Endothelial cell (in vitro differentiated cells): Measurements from ENCODE around the gene COTL1. TPM values are rescaled to one million over a fixed set of nuclear protein-coding genes. Genes with fewer than 3 reads are reported as not detected.
A peak's percentile ranks its signal among the peaks of the same experiment; 100 is the strongest.

ENCODE experiments used
- DNase-seq: peaks from one replicate; pipeline ENCODE4 v3.0.0; 2021; ENCODE audit warnings: low spot score
- H3K27ac Mint-ChIP-seq: one replicate; pipeline ENCODE4 v1.8.0; 2021; ENCODE audit warnings: mixed read lengths, inconsistent platforms; ENCODE audit not compliant: unreplicated experiment
- H3K27me3 Mint-ChIP-seq: one replicate; pipeline ENCODE4 v1.8.0; 2021; ENCODE audit warnings: mild to moderate bottlenecking, moderate library complexity, mixed read lengths, inconsistent platforms; ENCODE audit not compliant: unreplicated experiment
- H3K36me3 Mint-ChIP-seq: one replicate; pipeline ENCODE4 v1.8.0; 2021; ENCODE audit warnings: mild to moderate bottlenecking, low read depth, mixed read lengths, inconsistent platforms; ENCODE audit not compliant: unreplicated experiment
- H3K4me1 Mint-ChIP-seq: one replicate; pipeline ENCODE4 v1.8.0; 2021; ENCODE audit warnings: mild to moderate bottlenecking, mixed read lengths, inconsistent platforms; ENCODE audit not compliant: unreplicated experiment
- H3K4me3 Mint-ChIP-seq: one replicate; pipeline ENCODE4 v1.8.0; 2021; ENCODE audit warnings: mild to moderate bottlenecking, mixed read lengths, inconsistent platforms; ENCODE audit not compliant: unreplicated experiment
- H3K9me3 Mint-ChIP-seq: one replicate; pipeline ENCODE4 v1.8.0; 2021; ENCODE audit warnings: mixed read lengths, inconsistent platforms; ENCODE audit not compliant: unreplicated experiment
- total RNA-seq: library from RNA; stranded (reverse); fragmentation: NEBNext Ultra II Directional; extraction: Animal tissue kit (Norgen Biotek cat#: 25700); gene quantifications from one replicate; pipeline ENCODE4 v1.2.1, GENCODE V29; 2021; ENCODE audit not compliant: unreplicated experiment
- TF ChIP-seq, protein P1 (sequence below): fragments of 200-600 bp; sonication (generic); IDR thresholded peaks from one replicate; pipeline ENCODE4 v1.5.0; 2021; ENCODE audit warnings: antibody characterized with exemption; ENCODE audit not compliant: unreplicated experiment

The COTL1 gene
- total RNA-seq, 1 donor from 2014 or later = 87.3 TPM

DNA sequence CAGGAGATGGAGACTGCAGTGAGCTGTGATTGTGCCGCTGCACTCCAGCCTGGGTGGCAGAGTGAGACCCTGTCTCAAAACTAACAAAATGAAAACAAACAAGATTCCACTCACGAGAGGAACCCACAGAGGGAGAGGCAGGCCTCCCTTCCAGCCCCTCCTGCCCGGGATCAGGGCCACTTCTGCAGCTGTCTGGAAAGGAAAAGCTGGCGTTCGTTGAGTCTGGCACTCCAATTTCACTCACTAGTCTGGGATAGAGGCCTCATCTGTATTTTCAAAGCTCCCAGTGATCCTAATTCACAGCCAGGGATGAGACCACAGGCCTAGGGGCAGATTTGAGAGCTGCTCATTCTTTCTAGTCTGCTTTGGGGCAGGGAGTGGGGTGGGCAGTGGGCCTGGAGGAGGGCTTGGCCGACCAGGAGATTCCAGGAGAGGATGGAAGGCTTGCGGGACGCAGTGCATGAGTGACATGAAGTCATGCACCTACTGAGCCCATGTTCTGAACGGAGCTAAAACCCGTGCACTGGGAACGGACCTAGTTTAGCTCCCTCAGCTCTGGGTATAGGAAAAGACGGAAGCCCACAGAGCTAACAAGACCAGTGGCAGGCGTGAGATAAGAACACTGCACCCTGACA lies 54.0 kb downstream of the COTL1 start:
- H3K4me1 Mint-ChIP-seq = peaks cover 9% of the 10 kb centered on the region
- no peak overlapping the region for H3K27ac Mint-ChIP-seq

GRCh38 chr16:84563064-84563715 lies 54.7 kb downstream of the COTL1 start:
- Mint-ChIP-seq H3K36me3 (peaks cover 3% of the 10 kb centered on the region), H3K4me1 (peaks cover 9% of the 10 kb centered on the region), H3K27ac (peak overlapping the region; percentile 36), H3K9me3 (no peaks in the 10 kb centered on the region), H3K4me3 (no peak overlapping the region), H3K27me3 (peaks cover 7% of the 10 kb centered on the region)
- DNase-seq = no peak
- TF ChIP-seq, protein P1, sequence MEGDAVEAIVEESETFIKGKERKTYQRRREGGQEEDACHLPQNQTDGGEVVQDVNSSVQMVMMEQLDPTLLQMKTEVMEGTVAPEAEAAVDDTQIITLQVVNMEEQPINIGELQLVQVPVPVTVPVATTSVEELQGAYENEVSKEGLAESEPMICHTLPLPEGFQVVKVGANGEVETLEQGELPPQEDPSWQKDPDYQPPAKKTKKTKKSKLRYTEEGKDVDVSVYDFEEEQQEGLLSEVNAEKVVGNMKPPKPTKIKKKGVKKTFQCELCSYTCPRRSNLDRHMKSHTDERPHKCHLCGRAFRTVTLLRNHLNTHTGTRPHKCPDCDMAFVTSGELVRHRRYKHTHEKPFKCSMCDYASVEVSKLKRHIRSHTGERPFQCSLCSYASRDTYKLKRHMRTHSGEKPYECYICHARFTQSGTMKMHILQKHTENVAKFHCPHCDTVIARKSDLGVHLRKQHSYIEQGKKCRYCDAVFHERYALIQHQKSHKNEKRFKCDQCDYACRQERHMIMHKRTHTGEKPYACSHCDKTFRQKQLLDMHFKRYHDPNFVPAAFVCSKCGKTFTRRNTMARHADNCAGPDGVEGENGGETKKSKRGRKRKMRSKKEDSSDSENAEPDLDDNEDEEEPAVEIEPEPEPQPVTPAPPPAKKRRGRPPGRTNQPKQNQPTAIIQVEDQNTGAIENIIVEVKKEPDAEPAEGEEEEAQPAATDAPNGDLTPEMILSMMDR = no peak

More for the DNA sequence above, 54.0 kb downstream of the COTL1 start:
- Mint-ChIP-seq H3K9me3 (no peaks in the 10 kb centered on the region), H3K4me3 (no peak overlapping the region), H3K36me3 (peaks cover 3% of the 10 kb centered on the region), H3K27me3 (peaks cover 7% of the 10 kb centered on the region)
- DNase-seq = no peak
- TF ChIP-seq, protein P1 = no peak

DNA sequence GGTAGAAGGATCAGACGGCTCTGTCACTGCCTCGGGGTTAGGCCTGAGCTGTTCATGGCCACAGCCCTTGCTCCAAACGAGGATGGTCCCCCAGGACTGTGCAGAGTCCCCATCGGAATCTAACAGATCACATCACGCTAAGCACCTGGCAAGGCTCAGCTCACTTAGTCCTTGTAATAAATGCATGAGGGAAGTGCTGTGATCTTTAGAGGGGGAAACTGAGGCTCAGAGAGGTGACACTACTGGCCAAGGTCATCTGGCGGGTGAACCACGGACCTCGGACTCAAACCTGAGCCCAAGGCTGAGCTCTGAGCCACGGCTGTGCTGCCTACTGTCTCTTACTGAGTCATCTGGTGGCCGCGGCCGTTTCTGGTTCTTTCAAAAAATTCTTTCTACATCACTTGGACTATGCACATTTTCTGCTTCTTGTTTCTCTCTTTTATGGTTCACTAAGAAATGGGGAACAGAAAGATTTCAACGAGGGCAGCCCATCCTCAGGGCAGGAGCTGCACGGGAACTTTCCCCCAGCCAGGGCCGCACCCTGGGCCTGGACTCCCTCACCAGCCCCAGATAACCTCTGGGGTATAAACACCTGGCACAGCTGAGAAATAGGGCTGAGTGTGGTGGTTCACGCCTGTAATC lies 55.6 kb downstream of the COTL1 start:
- Mint-ChIP-seq H3K36me3 (peaks cover 3% of the 10 kb centered on the region), H3K4me1 (peaks cover 9% of the 10 kb centered on the region), H3K4me3 (no peak overlapping the region), H3K9me3 (no peaks in the 10 kb centered on the region), H3K27me3 (peaks cover 7% of the 10 kb centered on the region), H3K27ac (no peak overlapping the region)
- no peak for DNase-seq
- TF ChIP-seq, protein P1 = no peak

- TF ChIP-seq, protein P1 = no peak
- DNase-seq = no peak
- H3K27me3 Mint-ChIP-seq = peaks cover 5% of the 10 kb centered on the region
- H3K4me3 Mint-ChIP-seq = no peak overlapping the region
- H3K9me3 Mint-ChIP-seq = no peaks in the 10 kb centered on the region
- no peak overlapping the region for H3K27ac Mint-ChIP-seq
- H3K4me1 Mint-ChIP-seq = peaks cover 5% of the 10 kb centered on the region
- no peaks in the 10 kb centered on the region for H3K36me3 Mint-ChIP-seq
Observed at GRCh38 chr16:84561291-84561690, 56.6 kb downstream of the COTL1 start.

DNA sequence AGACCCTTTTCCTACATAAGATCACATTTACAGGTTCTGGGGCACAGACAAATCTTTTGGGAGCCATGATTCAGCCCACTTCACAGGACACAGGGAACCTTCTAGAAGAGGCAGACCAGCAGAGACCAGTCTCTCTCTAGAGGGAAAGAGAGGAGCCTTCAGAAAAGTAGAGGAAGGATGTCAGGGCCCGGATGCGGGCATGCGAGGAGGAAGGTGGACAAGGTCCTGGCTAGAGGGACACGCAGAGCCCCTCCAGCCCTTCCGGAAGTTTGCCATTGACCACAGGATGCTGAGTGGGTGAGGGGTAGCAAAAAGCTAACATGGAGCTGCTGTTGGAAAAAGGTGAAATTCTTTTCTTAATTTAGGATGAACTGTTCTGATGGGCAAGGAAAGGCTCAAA lies 57.6 kb downstream of the COTL1 start:
- TF ChIP-seq, protein P1 = no peak
- DNase-seq = no peak
- Mint-ChIP-seq H3K4me3 (no peak overlapping the region), H3K9me3 (no peaks in the 10 kb centered on the region), H3K27ac (no peak overlapping the region), H3K36me3 (no peaks in the 10 kb centered on the region), H3K27me3 (peaks cover 5% of the 10 kb centered on the region), H3K4me1 (peaks cover 5% of the 10 kb centered on the region)
